Activated T-cell treated with anti-CD3 and anti-CD28 coated beads for 1 hour (primary cell): ENCODE results near the gene PLXNC1.

Experiments used
- DNase-seq: peaks from one replicate; pipeline ENCODE4 v3.0.0-alpha.2; 2020; ENCODE audit warnings: low read depth

The PLXNC1 gene

DNA sequence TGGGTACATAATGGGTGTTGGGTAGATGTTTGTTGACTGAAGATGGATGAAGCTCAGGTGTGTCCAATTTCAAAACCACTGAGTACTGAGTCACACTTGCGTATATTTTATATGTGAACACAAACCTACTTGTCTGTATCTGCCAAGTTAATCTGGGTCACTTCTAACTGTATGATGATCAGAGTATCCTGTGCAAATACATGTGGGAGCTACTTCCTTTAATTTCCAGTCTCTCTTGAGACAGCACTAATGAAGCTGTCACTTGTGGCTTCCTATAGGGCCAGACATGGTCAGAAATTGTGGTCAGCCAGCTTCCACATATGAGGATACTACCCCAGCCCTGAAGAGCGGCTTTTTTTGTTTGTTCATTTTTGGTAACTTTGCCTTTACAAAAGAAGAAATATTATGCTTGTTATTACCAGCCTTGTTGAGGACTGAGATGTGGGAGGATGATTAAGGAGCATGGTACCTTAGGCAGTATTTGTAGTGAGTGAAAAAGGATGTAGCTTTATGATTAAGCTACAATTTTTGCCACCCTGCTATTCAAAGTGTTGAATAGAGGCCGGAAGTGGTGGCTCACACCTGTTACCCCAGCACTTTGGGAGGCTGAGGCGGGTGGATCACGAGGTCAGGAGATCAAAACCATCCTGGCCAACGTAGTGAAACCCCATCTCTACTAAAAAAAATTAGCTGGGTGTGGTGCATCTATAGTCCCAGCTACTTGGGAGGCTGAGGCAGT lies 32.4 kb downstream of the PLXNC1 start:
- no peak for DNase-seq

DNA sequence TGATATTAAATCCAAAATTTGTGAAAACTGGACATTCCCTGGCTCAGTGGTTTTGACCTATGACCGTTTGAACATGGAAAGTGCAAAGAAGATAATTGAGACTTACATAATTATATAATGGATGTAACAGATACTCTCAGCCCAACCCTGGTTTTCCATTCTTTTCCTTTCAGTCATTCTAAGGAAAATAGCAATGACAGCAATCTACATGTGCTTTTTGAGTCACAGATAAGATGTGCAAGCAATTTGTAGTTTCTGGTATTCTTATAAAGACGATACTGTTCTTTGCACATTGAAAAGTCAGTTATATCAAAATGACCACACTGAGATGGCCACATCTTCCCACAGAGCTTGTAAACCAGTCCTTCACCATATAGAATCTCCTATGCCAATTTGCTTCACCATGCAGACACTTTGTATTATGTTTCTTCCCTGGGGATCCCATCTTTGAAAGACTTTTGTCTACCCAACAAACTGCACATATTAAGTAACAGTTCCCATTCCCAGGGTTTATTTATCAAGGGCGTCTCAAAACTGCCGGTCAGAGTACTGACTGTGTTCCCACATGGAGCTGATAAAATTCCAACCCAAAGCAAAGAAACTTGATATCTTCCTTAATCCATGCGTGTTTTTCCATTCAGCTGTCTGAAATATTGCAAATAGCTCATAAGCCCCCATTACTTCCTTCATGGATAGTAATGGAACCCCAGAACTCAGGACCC lies 34.8 kb downstream of the PLXNC1 start:
- DNase-seq = no peak

DNA sequence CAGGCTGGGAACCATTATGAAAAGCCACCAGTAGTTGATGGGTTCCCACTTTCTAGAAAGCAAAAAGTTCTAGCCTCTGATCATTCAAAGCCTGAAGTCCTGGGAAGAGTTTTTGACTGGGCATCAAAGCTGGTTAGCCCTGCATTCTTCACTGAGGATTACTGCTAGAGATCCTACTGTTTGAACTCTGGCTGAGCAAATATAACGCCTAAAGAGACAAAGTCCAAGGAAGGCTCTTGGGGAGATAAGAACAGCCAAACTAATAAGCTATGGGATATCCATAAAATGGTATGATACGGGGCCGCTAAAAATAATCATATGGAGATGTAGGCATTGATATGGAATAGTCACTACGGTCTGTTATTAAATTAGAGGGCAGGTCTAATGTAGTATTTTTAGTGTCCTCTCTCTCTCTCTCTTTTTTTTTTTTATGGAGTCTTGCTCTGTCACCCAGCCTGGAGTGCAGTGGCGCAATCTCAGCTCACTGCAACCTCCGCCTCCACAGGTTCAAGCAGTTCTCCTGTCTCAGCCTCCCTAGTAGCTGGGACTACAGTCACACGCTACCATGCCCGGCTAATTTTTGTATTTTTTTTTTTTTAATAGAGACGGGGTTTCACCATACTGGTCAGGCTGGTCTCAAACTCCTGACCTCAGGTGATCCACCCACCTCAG lies 35.5 kb downstream of the PLXNC1 start:
- DNase-seq = no peak

DNA sequence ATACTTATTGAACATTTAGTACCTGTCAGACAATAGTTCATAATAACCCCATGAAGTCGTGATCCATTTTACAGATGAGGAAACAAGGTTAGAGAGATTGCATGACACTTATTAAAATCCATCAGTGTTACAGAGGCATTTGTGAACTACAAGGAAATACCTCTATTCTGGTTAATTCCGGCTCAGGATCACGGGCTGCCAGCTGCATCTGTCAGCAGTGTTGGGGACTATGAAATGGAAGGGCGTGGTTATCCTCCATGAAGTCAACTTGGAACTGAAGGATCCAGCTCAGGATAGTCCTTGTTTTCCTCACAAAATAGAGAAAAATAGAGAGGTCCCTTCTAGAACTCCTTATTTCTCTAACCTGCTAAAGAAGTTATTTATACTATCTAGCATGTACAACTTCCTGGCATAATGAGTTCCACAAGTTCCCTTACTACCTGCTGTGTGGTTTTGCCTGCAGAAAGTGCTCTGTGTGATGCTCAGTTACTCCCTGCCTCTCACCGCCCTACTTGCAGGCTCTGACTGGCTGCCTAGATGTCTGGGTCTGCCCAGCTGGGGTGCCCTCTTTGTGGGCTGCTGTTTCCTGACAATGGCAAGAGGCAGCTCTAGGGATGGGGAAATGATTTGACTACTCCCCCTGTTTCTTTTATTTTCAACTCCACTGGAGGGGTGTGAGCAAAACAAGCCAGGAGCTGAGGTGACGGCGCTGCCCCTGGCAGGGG lies 36.8 kb downstream of the PLXNC1 start:
- DNase-seq = no peak

DNA sequence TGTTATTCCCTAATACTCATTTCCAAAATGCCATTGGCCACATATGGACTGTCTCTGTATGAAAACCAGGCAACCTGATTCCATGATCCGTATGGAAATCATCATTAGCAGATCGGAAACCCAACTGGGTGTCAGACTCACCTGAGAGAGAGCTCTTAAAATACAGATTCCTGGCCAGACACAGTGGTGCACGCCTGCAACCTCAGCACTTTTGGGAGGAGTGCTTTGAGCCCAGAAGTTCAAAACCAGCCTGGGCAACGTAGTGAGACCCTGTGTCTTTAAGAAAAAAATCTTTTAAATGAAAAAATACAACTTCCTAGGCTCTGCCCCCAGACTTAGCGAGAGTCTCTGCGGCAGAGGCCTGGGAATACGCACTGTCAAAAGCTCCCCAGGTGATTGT lies 37.4 kb downstream of the PLXNC1 start:
- DNase-seq = no peak

DNA sequence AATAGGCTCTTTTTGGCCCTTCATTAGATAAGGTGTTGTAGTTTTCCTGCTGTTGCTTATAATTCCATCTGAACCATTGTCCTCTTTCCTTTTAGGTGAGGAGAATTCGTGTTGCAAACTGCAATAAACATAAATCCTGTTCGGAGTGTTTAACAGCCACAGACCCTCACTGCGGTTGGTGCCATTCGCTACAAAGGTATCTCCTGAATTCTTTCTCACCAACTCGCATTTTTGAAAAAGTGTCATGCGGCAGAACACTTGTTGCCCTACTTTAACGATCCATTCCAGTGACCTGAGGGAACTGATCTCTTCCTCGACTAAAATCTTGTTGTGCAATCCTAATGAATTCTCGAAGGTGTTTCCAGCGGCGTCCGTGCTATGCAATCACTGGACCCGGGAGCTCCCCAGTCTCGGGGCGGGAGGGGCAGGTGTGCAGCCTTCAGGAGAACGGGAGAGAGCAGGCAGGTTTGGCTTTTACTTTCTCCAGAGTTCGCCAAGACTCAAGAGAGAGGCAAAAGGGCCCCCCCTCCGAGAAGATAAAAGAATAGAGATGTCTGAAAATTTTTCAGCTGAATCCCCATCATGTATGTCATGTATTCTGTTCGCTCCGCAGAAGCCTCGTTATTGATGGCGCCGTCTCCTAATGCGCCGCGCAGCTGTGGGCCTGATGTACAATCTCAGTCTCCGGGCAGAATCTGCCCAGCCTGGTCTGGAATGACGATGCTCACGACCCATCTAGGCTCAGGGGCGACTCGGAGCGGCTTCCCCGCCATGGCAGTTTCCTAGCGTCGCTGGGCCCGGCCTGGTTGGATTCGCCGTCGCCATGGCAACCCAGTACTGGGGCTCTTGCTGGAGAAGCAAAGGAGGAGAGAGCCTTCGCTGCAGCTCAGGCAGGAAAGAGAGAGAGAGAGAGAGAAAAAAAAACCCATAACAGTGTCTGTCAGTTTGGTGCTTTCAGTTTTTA lies 38.2 kb downstream of the PLXNC1 start:
- DNase-seq = no peak

DNA sequence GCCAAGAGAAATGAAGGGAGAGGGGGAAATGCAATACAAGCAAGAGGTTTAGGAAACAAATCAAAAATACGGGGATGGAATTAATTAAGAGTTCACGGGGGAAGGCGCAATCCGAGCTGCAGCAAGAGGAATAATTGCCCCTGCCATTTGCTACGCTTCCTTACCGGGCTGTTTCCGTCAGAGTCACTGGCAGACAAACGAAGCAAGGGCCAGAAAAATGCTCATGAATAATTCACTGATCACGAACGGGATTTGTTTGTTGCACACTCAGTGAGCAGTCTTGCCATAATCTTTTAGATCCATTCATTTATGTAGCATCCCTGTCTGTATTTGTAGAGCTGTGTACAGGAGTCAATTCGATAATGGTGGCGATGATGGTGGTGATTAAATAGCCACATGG lies 39.0 kb downstream of the PLXNC1 start:
- DNase-seq = no peak

DNA sequence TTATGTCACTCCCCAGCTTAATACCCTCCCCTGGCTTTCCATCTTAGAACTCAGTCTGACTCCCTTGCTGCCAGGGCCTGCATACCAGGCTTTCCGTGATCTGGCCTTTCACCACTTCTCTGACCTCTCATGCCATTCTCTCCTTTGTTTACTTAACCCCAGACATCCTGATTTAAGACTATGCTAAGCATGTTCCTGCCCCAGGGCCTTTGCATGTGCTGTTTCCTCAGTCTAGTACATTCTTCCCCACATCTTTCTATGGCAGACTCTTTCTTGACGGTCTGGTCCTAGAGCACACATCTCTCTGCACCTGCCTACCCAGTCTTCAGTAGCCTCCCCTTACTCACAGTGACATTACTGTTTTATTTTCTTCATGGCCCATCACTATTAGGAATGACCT lies 42.2 kb downstream of the PLXNC1 start:
- no peak for DNase-seq

DNA sequence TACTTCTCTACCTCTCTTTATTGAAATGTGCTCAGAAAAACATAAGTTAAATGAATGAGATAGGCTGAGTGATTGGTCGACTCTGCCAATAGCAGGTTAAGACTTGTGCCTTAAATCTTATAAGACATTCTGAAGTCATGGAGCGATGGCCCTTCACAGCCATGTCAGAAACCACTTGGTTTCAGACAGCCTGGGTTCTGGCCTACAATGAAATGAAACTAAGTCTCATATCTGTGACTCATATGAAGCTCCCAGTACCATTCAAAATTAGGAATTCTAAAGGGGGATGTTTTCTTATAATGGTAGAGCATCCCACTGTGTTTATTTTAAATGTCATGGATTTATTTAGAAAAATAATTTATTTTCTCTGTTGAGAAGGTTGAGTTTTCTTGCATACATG lies 42.6 kb downstream of the PLXNC1 start:
- DNase-seq = no peak

DNA sequence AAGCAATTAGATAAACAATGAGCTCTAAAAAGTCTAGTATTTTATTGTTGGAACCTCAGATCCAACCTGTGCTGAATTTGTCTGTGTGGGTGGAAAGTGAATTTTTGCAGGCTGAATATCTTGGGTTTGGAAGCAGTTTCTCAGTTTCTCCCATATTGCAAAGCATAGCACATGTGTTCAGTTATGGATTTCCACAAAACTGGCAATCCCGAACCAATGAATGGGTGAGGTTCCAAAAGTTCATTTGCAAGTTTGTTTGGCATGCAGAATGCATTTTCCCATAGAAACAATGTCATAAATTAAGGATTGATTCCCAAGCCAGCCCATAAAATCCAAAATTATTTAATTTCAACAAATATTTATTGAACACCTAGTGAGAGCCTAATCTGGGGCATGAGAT lies 43.4 kb downstream of the PLXNC1 start:
- no peak for DNase-seq

DNA sequence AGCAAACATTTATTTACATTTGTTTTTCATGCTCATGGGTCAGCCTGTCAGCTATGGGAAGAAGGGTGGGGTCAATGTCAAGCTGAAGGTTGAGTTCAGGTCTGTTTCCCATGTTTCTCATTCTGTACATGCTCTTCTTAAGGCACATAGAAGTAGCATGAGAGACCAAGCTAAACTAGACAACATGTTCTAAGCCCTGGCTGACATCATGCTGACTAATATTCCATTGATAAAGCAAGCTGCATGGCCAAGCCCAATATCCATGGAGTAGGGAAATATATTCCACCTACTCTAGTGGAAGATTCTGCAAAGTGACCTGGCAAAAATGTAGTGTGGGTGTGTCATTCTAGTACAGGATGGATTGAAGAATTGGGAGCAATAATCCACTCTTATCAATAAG lies 44.1 kb downstream of the PLXNC1 start:
- no peak for DNase-seq

DNA sequence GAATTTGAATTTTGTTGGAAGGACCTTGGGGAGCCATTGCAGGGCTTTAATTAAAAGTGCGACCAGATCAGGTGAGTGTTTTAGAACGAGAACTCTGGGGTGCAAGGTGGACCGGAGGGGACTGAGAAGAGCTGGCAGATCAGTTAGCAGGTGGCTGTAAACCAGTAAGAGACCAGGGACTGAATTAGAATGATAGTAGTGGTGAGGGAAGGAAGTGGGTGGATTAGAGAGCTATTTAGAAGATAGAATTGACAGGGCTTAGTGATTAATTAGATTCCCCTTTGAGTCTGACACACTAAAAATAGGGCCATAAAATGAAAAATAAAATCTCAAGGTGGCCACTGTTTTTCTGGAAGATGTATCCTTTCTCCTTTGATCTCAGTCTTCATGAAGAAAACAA lies 44.8 kb downstream of the PLXNC1 start:
- DNase-seq = no peak

DNA sequence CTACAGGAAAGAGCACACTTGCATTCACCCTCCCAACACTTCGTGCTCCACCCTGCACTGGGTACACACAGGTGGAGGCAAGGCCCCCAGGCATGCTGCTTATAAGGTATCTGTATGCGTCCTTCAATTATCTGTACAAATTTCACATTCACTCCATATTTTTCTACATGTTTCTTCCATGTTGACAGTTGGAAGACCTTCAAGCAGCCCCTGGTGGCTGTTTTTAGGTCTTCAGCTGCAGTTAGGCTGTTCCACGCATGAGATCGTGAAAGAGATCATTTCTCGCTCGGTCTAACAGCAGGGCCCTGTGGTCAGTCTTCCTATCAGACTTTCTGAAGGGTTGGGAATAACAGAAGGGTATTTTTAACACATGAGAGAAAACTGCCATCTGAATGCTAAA lies 47.1 kb downstream of the PLXNC1 start:
- no peak for DNase-seq

DNA sequence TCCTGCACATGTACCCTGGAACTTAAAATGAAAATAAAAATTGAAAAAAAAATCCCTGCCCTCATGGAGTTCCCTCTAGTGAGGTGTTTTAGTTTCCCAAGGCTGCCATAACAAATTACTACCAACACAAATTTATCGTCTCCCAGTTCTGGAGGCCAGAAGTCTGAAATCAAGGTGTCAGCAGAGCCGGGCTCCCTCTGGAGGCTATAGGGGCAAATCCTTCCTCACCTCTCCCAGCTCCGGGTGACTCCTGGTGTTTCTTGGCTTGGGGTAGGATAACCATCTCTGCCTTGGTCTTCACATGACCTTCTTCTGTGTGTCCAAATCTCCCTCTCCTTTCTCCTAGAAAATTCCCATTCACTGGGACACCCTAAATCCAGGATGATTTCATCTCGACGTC lies 50.1 kb downstream of the PLXNC1 start:
- no peak for DNase-seq

DNA sequence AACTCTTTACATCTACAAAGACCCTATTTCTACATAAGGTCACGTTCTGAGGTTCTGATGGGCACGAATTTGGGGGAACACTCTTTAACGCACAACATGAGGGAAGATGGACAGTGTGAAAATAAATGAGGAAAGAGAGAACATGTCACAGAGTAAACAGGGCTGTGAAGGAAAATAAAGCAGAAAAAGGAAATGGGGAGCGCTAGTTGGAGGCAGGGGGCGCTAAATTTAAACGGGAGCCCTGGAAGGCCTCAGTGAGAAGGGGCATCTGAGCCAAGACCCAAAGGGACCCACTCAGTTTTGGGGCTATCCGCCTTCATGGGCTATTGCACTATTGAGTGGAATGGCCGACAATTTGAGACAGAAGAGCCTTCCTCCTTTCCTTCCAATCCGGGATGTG lies 50.5 kb downstream of the PLXNC1 start:
- DNase-seq = no peak

DNA sequence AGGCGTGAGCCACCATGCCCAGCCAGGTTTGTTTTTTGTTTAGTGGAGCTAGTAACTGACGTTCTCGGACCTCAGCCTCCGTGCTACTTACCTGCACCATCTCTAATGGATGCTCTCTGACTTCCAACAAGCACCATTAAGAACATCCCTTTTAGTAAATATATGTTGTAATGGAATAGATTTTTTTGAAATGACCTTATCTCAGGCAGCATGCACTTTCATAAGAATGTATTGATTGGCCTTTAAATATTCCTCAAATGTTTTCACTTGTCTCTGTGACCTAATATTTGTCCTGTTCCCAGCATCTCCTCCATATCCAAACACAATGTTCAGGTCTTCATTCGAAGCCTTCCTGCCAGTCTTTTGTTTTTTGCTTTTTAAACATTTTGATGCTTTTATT lies 51.7 kb downstream of the PLXNC1 start:
- DNase-seq = no peak

DNA sequence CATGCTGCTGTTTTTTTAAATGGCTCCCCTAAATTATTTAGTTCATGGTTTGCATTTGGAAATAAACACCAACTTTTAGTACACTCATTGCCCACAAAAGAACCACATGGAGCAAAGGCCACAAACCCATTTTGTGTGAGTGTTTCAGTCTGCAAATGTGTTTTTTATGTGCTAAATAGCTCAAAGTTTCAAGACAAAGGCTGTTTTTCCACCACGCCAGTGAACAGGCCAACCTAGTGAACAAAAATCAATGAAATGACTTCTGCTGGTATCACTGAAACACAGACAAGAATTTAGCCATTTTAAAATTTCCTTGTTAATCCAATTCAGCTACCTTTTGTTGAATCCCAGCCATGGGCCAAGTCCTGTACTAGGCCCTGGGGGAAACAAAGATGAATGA lies 52.3 kb downstream of the PLXNC1 start:
- DNase-seq = no peak

DNA sequence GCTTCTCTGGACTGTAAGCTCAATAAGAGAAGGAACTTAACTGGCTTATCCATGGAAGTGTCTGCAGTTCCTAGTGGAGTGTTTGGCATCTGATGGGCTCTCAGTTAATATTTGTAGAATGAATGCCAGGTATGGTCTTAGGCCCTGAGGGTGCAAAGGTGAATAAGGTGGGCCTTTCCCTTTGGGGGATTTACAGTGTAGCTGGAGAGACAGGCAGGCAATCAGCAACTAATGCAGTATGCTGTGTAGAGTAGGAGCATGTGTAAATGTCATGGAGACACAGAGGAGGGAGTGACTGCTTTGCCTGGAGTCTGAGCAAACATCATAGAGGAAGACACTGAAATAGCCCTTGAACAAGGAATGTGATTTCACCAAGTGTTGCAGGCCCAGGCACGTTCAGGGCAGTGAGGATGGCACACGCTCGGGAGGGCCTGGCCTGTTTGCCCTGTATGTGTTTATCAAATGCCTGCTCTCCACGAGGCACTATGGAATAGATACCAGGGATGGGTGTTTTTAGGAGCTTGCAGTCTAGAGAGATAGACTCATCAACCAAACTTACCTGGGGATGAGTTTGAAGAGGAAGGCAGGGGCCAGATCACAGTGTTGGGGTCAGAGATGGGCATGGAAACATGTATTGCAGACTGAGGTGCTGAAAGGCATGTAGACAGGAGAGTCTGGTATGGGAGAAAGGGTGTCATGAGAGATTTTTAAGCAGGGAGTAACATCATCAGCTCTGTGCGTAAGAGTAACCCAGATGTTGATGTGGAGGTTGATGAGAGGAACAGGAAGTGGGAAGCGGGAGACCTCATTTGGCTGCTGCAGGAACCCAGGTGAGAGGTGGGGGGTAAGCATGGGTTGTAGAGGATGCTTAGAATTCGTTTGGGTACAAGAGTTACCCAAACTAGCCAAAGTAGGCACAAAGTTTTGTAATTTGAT lies 54.1 kb downstream of the PLXNC1 start:
- no peak for DNase-seq

DNA sequence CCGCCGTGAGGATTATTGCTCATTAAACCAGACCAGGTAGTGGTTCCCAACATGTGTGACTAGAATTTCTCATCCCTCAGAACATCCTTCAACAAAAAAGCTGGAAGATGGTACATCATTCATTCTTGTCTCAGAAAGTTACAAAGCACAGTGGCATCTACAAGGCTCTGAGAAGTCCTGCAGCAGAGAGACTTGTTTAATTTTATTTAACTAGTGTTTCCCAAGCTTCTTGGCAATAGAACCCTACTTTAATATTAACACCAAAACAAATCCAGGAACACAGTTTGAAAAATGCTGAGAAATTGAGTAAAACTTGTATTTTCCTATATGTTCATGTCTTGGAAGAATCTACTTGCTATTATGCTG lies 54.8 kb downstream of the PLXNC1 start:
- no peak for DNase-seq

DNA sequence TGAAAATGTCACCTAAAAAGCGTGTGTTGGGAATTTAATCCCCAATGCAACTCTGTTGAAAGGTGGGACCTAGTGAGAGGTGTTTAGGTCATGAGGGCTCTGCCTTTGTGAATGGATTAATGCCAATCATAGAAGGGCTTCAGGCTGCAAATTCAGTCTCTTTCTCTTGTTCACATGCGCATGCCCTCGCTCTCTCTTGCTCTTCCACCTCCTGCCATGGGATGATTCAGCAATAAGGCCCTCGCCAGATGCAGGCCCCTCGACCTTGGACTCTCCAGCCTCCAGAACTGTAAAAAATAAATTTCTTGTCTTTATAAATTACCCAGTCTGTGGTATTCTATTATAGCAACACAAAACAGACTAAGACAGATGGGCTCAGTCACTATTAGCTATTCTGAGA lies 55.4 kb downstream of the PLXNC1 start:
- no peak for DNase-seq
